WTC11 (cell line): ENCODE results near the gene SUSD1.

Experiments used
- ARID4B ChIP-seq: sonication (generic); formaldehyde crosslinking; IDR thresholded peaks from 2 replicates; pipeline ENCODE4 v1.8.0; 2023; ENCODE audit warnings: missing genetic modification reagents, mild to moderate bottlenecking, borderline replicate concordance
- CREM ChIP-seq: sonication (generic); formaldehyde crosslinking; IDR thresholded peaks from 2 replicates; pipeline ENCODE4 v1.8.1; 2022; ENCODE audit warnings: mild to moderate bottlenecking, missing genetic modification reagents, moderate library complexity
- CTCF ChIP-seq: fragments of 200-600 bp; IDR thresholded peaks from 2 replicates; pipeline ENCODE4 v1.8.0; 2022; ENCODE audit warnings: antibody characterized with exemption
- E2F5 ChIP-seq: sonication (generic); formaldehyde crosslinking; IDR thresholded peaks from 2 replicates; pipeline ENCODE4 v1.8.1; 2022; ENCODE audit warnings: mild to moderate bottlenecking, moderate library complexity, missing genetic modification reagents
- ESRRA ChIP-seq: sonication (generic); formaldehyde crosslinking; IDR thresholded peaks from 2 replicates; pipeline ENCODE4 v1.8.1; 2022; ENCODE audit warnings: mild to moderate bottlenecking, missing genetic modification reagents, borderline replicate concordance
- FOXJ3 ChIP-seq: sonication (generic); formaldehyde crosslinking; IDR thresholded peaks from 2 replicates; pipeline ENCODE4 v1.9.0; 2021; ENCODE audit warnings: missing genetic modification reagents, mild to moderate bottlenecking, borderline replicate concordance
- JUN ChIP-seq: sonication (generic); formaldehyde crosslinking; IDR thresholded peaks from 2 replicates; pipeline ENCODE4 v1.8.0; 2023; ENCODE audit warnings: mild to moderate bottlenecking, missing genetic modification reagents
- NR3C1 ChIP-seq: sonication (generic); formaldehyde crosslinking; conservative IDR thresholded peaks from 2 replicates; pipeline ENCODE4 v1.8.1; 2023; ENCODE audit warnings: low read depth, mild to moderate bottlenecking, missing genetic modification reagents
- SMAD3 ChIP-seq: sonication (generic); formaldehyde crosslinking; IDR thresholded peaks from 2 replicates; pipeline ENCODE4 v1.8.0; 2022; ENCODE audit warnings: missing genetic modification reagents, mild to moderate bottlenecking, borderline replicate concordance
- SP1 ChIP-seq: sonication (generic); formaldehyde crosslinking; conservative IDR thresholded peaks from 2 replicates; pipeline ENCODE4 v1.8.1; 2022; ENCODE audit warnings: missing genetic modification reagents
- TF ChIP-seq, protein P1 (sequence below): sonication (generic); formaldehyde crosslinking; IDR thresholded peaks from 2 replicates; pipeline ENCODE4 v1.8.1; 2023; ENCODE audit warnings: mild to moderate bottlenecking, missing genetic modification reagents, borderline replicate concordance
- TF ChIP-seq, protein P2 (sequence below): sonication (generic); formaldehyde crosslinking; IDR thresholded peaks from 2 replicates; pipeline ENCODE4 v1.8.1; 2023; ENCODE audit warnings: mild to moderate bottlenecking, missing genetic modification reagents
- TF ChIP-seq, protein P3 (sequence below): sonication (generic); formaldehyde crosslinking; IDR thresholded peaks from 2 replicates; pipeline ENCODE4 v1.8.1; 2023; ENCODE audit warnings: mild to moderate bottlenecking, missing genetic modification reagents, moderate library complexity

DNA sequence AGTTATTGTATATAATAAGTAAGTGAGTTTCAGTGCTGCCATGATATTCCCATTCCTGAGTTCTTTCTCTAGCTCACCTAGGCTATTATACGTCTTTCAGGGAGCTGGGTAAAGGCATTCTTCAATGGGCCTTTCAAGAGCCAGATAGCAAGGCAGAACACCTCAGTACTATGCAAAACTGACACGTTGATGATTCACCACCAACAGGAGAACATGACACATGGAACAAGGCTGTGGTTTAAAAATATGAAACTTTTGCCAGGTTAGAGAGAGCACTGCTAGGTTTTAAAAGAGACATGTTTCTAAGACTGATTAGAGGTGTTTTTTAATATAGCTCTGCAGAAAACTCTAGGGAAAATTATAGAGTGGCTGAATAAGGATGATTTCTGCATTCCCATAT, 182.6 kb downstream of the SUSD1 start:
- TF ChIP-seq, protein P1, sequence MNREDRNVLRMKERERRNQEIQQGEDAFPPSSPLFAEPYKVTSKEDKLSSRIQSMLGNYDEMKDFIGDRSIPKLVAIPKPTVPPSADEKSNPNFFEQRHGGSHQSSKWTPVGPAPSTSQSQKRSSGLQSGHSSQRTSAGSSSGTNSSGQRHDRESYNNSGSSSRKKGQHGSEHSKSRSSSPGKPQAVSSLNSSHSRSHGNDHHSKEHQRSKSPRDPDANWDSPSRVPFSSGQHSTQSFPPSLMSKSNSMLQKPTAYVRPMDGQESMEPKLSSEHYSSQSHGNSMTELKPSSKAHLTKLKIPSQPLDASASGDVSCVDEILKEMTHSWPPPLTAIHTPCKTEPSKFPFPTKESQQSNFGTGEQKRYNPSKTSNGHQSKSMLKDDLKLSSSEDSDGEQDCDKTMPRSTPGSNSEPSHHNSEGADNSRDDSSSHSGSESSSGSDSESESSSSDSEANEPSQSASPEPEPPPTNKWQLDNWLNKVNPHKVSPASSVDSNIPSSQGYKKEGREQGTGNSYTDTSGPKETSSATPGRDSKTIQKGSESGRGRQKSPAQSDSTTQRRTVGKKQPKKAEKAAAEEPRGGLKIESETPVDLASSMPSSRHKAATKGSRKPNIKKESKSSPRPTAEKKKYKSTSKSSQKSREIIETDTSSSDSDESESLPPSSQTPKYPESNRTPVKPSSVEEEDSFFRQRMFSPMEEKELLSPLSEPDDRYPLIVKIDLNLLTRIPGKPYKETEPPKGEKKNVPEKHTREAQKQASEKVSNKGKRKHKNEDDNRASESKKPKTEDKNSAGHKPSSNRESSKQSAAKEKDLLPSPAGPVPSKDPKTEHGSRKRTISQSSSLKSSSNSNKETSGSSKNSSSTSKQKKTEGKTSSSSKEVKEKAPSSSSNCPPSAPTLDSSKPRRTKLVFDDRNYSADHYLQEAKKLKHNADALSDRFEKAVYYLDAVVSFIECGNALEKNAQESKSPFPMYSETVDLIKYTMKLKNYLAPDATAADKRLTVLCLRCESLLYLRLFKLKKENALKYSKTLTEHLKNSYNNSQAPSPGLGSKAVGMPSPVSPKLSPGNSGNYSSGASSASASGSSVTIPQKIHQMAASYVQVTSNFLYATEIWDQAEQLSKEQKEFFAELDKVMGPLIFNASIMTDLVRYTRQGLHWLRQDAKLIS (CRISPR knock-in tag) = no peak
- TF ChIP-seq FOXJ3 = no peak
- TF ChIP-seq JUN (CRISPR knock-in tag) = no peak
- no peak for TF ChIP-seq CTCF
- TF ChIP-seq, protein P2, sequence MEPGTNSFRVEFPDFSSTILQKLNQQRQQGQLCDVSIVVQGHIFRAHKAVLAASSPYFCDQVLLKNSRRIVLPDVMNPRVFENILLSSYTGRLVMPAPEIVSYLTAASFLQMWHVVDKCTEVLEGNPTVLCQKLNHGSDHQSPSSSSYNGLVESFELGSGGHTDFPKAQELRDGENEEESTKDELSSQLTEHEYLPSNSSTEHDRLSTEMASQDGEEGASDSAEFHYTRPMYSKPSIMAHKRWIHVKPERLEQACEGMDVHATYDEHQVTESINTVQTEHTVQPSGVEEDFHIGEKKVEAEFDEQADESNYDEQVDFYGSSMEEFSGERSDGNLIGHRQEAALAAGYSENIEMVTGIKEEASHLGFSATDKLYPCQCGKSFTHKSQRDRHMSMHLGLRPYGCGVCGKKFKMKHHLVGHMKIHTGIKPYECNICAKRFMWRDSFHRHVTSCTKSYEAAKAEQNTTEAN (CRISPR knock-in tag) = no peak
- TF ChIP-seq, protein P3, sequence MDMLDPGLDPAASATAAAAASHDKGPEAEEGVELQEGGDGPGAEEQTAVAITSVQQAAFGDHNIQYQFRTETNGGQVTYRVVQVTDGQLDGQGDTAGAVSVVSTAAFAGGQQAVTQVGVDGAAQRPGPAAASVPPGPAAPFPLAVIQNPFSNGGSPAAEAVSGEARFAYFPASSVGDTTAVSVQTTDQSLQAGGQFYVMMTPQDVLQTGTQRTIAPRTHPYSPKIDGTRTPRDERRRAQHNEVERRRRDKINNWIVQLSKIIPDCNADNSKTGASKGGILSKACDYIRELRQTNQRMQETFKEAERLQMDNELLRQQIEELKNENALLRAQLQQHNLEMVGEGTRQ = no peak
- no peak for TF ChIP-seq SMAD3 (CRISPR knock-in tag)
- no peak for TF ChIP-seq ARID4B (CRISPR knock-in tag)
- TF ChIP-seq ESRRA = no peak
- TF ChIP-seq SP1 = no peak
- no peak for TF ChIP-seq E2F5 (CRISPR knock-in tag)
- TF ChIP-seq NR3C1 = no peak
- no peak for TF ChIP-seq CREM
